ENCODE data around the gene MRPL27. TPM values are rescaled to one million over a fixed set of nuclear protein-coding genes. Genes with fewer than 3 reads are reported as not detected.

MRPL27 gene
- total and polyA plus RNA-seq, 4 donors = 34.8 to 103 (median 62.9) TPM

- 83 to 86% methylated on average over 5 of the region's 5 CpGs for WGBS, 2 donors
- DNase-seq (no peak), ATAC-seq (ENCODE audit: low FRiP score) (no peak)
- intact Hi-C loops (cut with DNase I) = no loop called here
- Histone ChIP-seq H3K4me3 (ENCODE audit: low read length in 2 of 2) (no peak overlapping the region), H3K27ac (ENCODE audit: low read depth in 1 of 2, low read length in 2 of 2) (no peak overlapping the region), H3K4me1 (ENCODE audit: control insufficient read depth in 1 of 2, insufficient read depth in 2 of 2, low read length in 2 of 2) (peaks cover 0 to 2% of the 10 kb centered on the region in 2 donors), H3K9me3 (ENCODE audit: control insufficient read depth, low read length) (no peaks in the 10 kb centered on the region), H3K36me3 (ENCODE audit: control insufficient read depth in 1 of 2, insufficient read depth in 2 of 2, low read length in 1 of 2) (peaks cover 4 to 7% of the 10 kb centered on the region in 2 donors), H3K27me3 (ENCODE audit: control insufficient read depth in 1 of 2, insufficient read depth in 2 of 2, low read length in 1 of 2) (no peaks in the 10 kb centered on the region)
Observed at GRCh38 chr17:50393700-50394099, 20.7 kb upstream of the MRPL27 start.

DNA sequence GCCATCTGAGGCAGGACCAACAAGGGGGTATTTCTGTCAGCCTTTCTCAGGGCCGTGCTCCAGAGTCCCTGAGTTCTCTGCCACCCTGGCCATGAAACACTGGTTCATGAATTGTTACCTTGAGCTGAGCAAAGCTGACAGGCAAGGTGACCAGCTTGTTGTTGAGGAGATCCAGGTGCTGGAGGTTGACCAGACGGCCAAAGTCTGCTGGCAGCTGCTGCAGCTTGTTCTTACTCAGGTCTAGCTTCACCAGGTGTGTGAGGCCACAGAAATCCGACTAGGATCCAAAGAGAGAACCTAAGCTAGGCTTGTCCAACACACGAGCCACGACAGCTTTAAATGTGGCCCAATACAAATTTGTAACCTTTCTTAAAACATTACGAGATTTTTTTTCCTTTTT is 19.6 kb upstream of the MRPL27 start:
- DNase-seq = no peak
- no peak for ATAC-seq (ENCODE audit: low FRiP score)
- Histone ChIP-seq H3K27me3 (ENCODE audit: control insufficient read depth in 1 of 2, insufficient read depth in 2 of 2, low read length in 1 of 2) (no peaks in the 10 kb centered on the region), H3K36me3 (ENCODE audit: control insufficient read depth in 1 of 2, insufficient read depth in 2 of 2, low read length in 1 of 2) (peaks cover 7 to 9% of the 10 kb centered on the region in 2 donors), H3K27ac (ENCODE audit: low read depth in 1 of 2, low read length in 2 of 2) (no peak overlapping the region), H3K4me3 (ENCODE audit: low read length in 2 of 2) (no peak overlapping the region), H3K4me1 (ENCODE audit: control insufficient read depth in 1 of 2, insufficient read depth in 2 of 2, low read length in 2 of 2) (peaks cover 0 to 2% of the 10 kb centered on the region in 2 donors), H3K9me3 (ENCODE audit: control insufficient read depth, low read length) (no peaks in the 10 kb centered on the region)
- intact Hi-C loops (cut with DNase I) = no loop called here
- WGBS, 2 donors = 82 to 86% methylated on average over 6 of the region's 6 CpGs

- Histone ChIP-seq H3K36me3 (ENCODE audit: control insufficient read depth in 1 of 2, insufficient read depth in 2 of 2, low read length in 1 of 2) (peaks cover 20 to 24% of the 10 kb centered on the region in 2 donors), H3K9me3 (ENCODE audit: control insufficient read depth, low read length) (no peaks in the 10 kb centered on the region), H3K4me1 (ENCODE audit: control insufficient read depth in 1 of 2, insufficient read depth in 2 of 2, low read length in 2 of 2) (no peaks in the 10 kb centered on the region), H3K4me3 (ENCODE audit: low read length in 2 of 2) (no peak overlapping the region), H3K27ac (ENCODE audit: low read depth in 1 of 2, low read length in 2 of 2) (no peak overlapping the region), H3K27me3 (ENCODE audit: control insufficient read depth in 1 of 2, insufficient read depth in 2 of 2, low read length in 1 of 2) (no peaks in the 10 kb centered on the region)
- DNase-seq (no peak), ATAC-seq (ENCODE audit: low FRiP score) (no peak)
- WGBS, 2 donors = 94% methylated on average over 6 of the region's 6 CpGs
- intact Hi-C loops (cut with DNase I) = no loop called here
Observed at GRCh38 chr17:50389534-50389933, 16.6 kb upstream of the MRPL27 start.

GRCh38 chr17:50388728-50389127 is 15.7 kb upstream of the MRPL27 start:
- Histone ChIP-seq H3K9me3 (ENCODE audit: control insufficient read depth, low read length) (no peaks in the 10 kb centered on the region), H3K27me3 (ENCODE audit: control insufficient read depth in 1 of 2, insufficient read depth in 2 of 2, low read length in 1 of 2) (no peaks in the 10 kb centered on the region), H3K36me3 (ENCODE audit: control insufficient read depth in 1 of 2, insufficient read depth in 2 of 2, low read length in 1 of 2) (peaks cover 23 to 24% of the 10 kb centered on the region in 2 donors), H3K27ac (ENCODE audit: low read depth in 1 of 2, low read length in 2 of 2) (no peak overlapping the region), H3K4me1 (ENCODE audit: control insufficient read depth in 1 of 2, insufficient read depth in 2 of 2, low read length in 2 of 2) (no peaks in the 10 kb centered on the region), H3K4me3 (ENCODE audit: low read length in 2 of 2) (no peak overlapping the region)
- ATAC-seq (ENCODE audit: low FRiP score) (no peak), DNase-seq (no peak)
- 90 to 94% methylated on average over 3 of the region's 3 CpGs for WGBS, 2 donors
- intact Hi-C loops (cut with DNase I) = no loop called here

DNA sequence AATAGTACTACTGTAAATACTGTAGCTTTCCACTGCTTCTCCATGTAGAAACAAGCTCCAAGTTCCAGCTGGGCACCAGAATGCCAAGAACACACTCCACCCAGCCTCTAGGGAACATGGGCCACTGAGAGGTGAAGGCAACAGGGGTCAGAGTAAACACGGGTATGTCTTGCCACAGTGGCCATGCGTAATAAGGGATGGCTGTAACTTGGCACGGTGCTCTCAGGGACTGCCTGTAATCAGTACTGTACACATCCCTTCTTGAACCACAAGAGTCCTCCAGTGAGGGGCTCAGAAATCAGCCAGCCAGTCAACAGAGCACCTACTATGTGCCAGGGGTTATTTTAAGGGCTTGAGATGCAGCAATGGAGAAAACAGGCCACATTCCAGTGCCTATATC is 13.5 kb upstream of the MRPL27 start:
- intact Hi-C loops (cut with DNase I) = no loop called here
- Histone ChIP-seq H3K9me3 (ENCODE audit: control insufficient read depth, low read length) (no peaks in the 10 kb centered on the region), H3K27me3 (ENCODE audit: control insufficient read depth in 1 of 2, insufficient read depth in 2 of 2, low read length in 1 of 2) (no peaks in the 10 kb centered on the region), H3K27ac (ENCODE audit: low read depth in 1 of 2, low read length in 2 of 2) (no peak overlapping the region), H3K4me1 (ENCODE audit: control insufficient read depth in 1 of 2, insufficient read depth in 2 of 2, low read length in 2 of 2) (no peaks in the 10 kb centered on the region), H3K4me3 (ENCODE audit: low read length in 2 of 2) (no peak overlapping the region), H3K36me3 (ENCODE audit: control insufficient read depth in 1 of 2, insufficient read depth in 2 of 2, low read length in 1 of 2) (peaks cover 25 to 28% of the 10 kb centered on the region in 2 donors)
- ATAC-seq (ENCODE audit: low FRiP score) (no peak), DNase-seq (peak in 1 of 2 donors; percentile 44)
- WGBS, 2 donors = 73 to 75% methylated on average over 3 of the region's 3 CpGs

- peaks cover 20 to 28% of the 10 kb centered on the region in 2 donors for H3K36me3 ChIP-seq (ENCODE audit: control insufficient read depth in 1 of 2, insufficient read depth in 2 of 2, low read length in 1 of 2)
- H3K9me3 ChIP-seq (ENCODE audit: control insufficient read depth, low read length) = no peaks in the 10 kb centered on the region
- no peak for ATAC-seq (ENCODE audit: low FRiP score)
- no peak overlapping the region for H3K4me3 ChIP-seq (ENCODE audit: low read length in 2 of 2)
- peak in 1 of 2 donors; percentile 58 for DNase-seq
- H3K27me3 ChIP-seq (ENCODE audit: control insufficient read depth in 1 of 2, insufficient read depth in 2 of 2, low read length in 1 of 2) = no peaks in the 10 kb centered on the region
- WGBS, 2 donors = 83 to 87% methylated on average over 12 of the region's 12 CpGs
- H3K4me1 ChIP-seq (ENCODE audit: control insufficient read depth in 1 of 2, insufficient read depth in 2 of 2, low read length in 2 of 2) = no peaks in the 10 kb centered on the region
- H3K27ac ChIP-seq (ENCODE audit: low read depth in 1 of 2, low read length in 2 of 2) = no peak overlapping the region
- intact Hi-C loops (cut with DNase I) = no loop called here
Observed at GRCh38 chr17:50382931-50383330, 9.9 kb upstream of the MRPL27 start.

GRCh38 chr17:50381920-50382319 is 8.9 kb upstream of the MRPL27 start:
- intact Hi-C loops (cut with DNase I) = no loop called here
- ATAC-seq (ENCODE audit: low FRiP score) = no peak

DNA sequence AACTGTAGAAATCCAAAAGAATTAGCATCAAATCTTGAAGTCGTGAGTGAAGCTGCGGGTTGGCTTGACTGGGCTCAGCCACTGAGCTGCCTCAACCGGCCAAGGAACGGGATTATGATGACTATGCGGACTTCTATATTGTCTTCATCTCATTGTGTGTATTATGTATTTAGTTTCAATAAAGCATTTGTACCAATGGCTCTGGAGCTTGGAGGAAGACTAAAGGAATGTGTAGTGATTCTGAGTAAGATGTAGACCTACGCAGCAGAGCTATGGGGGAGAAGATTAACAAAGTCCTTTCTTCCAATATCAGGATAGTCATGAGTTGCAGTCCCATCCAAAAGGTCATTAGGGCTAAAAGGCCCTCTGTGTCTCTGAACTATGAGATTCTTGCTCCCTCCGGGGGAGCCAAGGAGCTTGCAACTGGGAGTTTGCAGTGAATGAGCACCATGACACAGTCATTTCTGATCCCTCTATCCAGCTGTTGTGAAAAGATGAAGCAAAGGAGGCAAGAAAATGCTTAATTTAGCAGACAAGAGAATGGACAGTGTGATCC is 8.4 kb upstream of the MRPL27 start:
- H3K27me3 ChIP-seq (ENCODE audit: control insufficient read depth in 1 of 2, insufficient read depth in 2 of 2, low read length in 1 of 2) = no peaks in the 10 kb centered on the region
- H3K27ac ChIP-seq (ENCODE audit: low read depth in 1 of 2, low read length in 2 of 2) = no peak overlapping the region
- intact Hi-C loops (cut with DNase I) = no loop called here
- ATAC-seq (ENCODE audit: low FRiP score) (no peak), DNase-seq (no peak)
- WGBS, 2 donors = 84 to 89% methylated on average over 7 of the region's 7 CpGs
- peaks cover 13 to 14% of the 10 kb centered on the region in 2 donors for H3K36me3 ChIP-seq (ENCODE audit: control insufficient read depth in 1 of 2, insufficient read depth in 2 of 2, low read length in 1 of 2)
- no peaks in the 10 kb centered on the region for H3K4me1 ChIP-seq (ENCODE audit: control insufficient read depth in 1 of 2, insufficient read depth in 2 of 2, low read length in 2 of 2)
- no peaks in the 10 kb centered on the region for H3K9me3 ChIP-seq (ENCODE audit: control insufficient read depth, low read length)
- no peak overlapping the region for H3K4me3 ChIP-seq (ENCODE audit: low read length in 2 of 2)

More at GRCh38 chr17:50381920-50382319, 8.9 kb upstream of the MRPL27 start:
- Histone ChIP-seq H3K4me1 (ENCODE audit: control insufficient read depth in 1 of 2, insufficient read depth in 2 of 2, low read length in 2 of 2) (no peaks in the 10 kb centered on the region), H3K27me3 (ENCODE audit: control insufficient read depth in 1 of 2, insufficient read depth in 2 of 2, low read length in 1 of 2) (no peaks in the 10 kb centered on the region), H3K9me3 (ENCODE audit: control insufficient read depth, low read length) (no peaks in the 10 kb centered on the region), H3K27ac (ENCODE audit: low read depth in 1 of 2, low read length in 2 of 2) (no peak overlapping the region), H3K36me3 (ENCODE audit: control insufficient read depth in 1 of 2, insufficient read depth in 2 of 2, low read length in 1 of 2) (peaks cover 18 to 19% of the 10 kb centered on the region in 2 donors), H3K4me3 (ENCODE audit: low read length in 2 of 2) (no peak overlapping the region)
- no peak for DNase-seq
- 30 to 33% methylated on average over 3 of the region's 3 CpGs for WGBS, 2 donors

GRCh38 chr17:50380369-50381259 is 7.6 kb upstream of the MRPL27 start:
- Histone ChIP-seq H3K4me1 (ENCODE audit: control insufficient read depth in 1 of 2, insufficient read depth in 2 of 2, low read length in 2 of 2) (no peaks in the 10 kb centered on the region), H3K27me3 (ENCODE audit: control insufficient read depth in 1 of 2, insufficient read depth in 2 of 2, low read length in 1 of 2) (no peaks in the 10 kb centered on the region), H3K9me3 (ENCODE audit: control insufficient read depth, low read length) (no peaks in the 10 kb centered on the region), H3K36me3 (ENCODE audit: control insufficient read depth in 1 of 2, insufficient read depth in 2 of 2, low read length in 1 of 2) (peaks cover 13 to 14% of the 10 kb centered on the region in 2 donors), H3K4me3 (ENCODE audit: low read length in 2 of 2) (no peak overlapping the region), H3K27ac (ENCODE audit: low read depth in 1 of 2, low read length in 2 of 2) (no peak overlapping the region)
- 84 to 87% methylated on average over 13 of the region's 13 CpGs for WGBS, 2 donors
- ATAC-seq (ENCODE audit: low FRiP score) = no peak
- DNase-seq = peak in 1 of 2 donors; percentile 68
- intact Hi-C loops (cut with DNase I) = no loop called here

Measured in aorta (tissue), 5 donors.